Keratinocyte (primary cell): Measurements from ENCODE around the gene ABCB9. TPM values are rescaled to one million over a fixed set of nuclear protein-coding genes. Genes with fewer than 3 reads are reported as not detected.
"Not testable (repeated sequence)": the region's sequence is repeated elsewhere in the genome, so short reads cannot be mapped to it uniquely, and the experiment has no call there.

Source experiments
- DNase-seq: peaks from one replicate; pipeline ENCODE4 v3.0.0-alpha.2; 2011; ENCODE audit warnings: low read depth, missing footprints, low spot score
- FAIRE-seq: peaks from 2 replicates; lab custom pipeline; 2011; peaks lifted over from hg19 to GRCh38; lab: Jason Lieb, UNC
- H2AFZ ChIP-seq: 2 replicates; pipeline ENCODE4 v1.6.0; 2012; ENCODE audit warnings: low read length, control low read depth, inconsistent platforms; ENCODE audit not compliant: control insufficient read depth
- H3K27ac ChIP-seq: 2 replicates; pipeline ENCODE4 v1.5.1; 2011; ENCODE audit warnings: low read length; ENCODE audit not compliant: control insufficient read depth, insufficient read depth
- H3K27me3 ChIP-seq: 3 replicates; pipeline ENCODE4 v1.6.0; 2011; ENCODE audit warnings: low read length; ENCODE audit not compliant: control insufficient read depth, insufficient read depth; ENCODE audit errors: extremely low read depth
- H3K36me3 ChIP-seq, 2 experiments: 2 replicates in 1 of 2; 3 replicates in 1 of 2; pipeline ENCODE4 v1.5.1; 2011; ENCODE audit warnings: low read length in 2 of 2, mild to moderate bottlenecking in 1 of 2; ENCODE audit not compliant: control insufficient read depth in 2 of 2, insufficient read depth in 2 of 2; ENCODE audit errors: extremely low read depth in 1 of 2
- H3K4me1 ChIP-seq: 3 replicates; pipeline ENCODE4 v1.5.1; 2011; ENCODE audit warnings: low read length; ENCODE audit not compliant: control insufficient read depth, insufficient read depth; ENCODE audit errors: extremely low read depth
- H3K4me2 ChIP-seq: 3 replicates; pipeline ENCODE4 v1.6.0; 2011; ENCODE audit warnings: low read depth, low read length; ENCODE audit not compliant: control insufficient read depth, insufficient read depth; ENCODE audit errors: extremely low read depth
- H3K4me3 ChIP-seq, 3 experiments: fragments of 200-600 bp in 1 of 3; sonication (generic) in 1 of 3; 2 replicates in 2 of 3; 3 replicates in 1 of 3; pipeline ENCODE4 v1.5.1; 2011 to 2016; ENCODE audit warnings: low read length in 3 of 3, mild to moderate bottlenecking in 3 of 3, control low read depth in 2 of 3, inconsistent platforms in 1 of 3, low read depth in 1 of 3, mixed read lengths in 1 of 3, mixed run types in 1 of 3, moderate library complexity in 1 of 3; ENCODE audit not compliant: control insufficient read depth in 2 of 3, insufficient read depth in 2 of 3; ENCODE audit errors: extremely low read depth in 1 of 3
- H3K79me2 ChIP-seq: 2 replicates; pipeline ENCODE4 v1.6.0; 2012; ENCODE audit warnings: low read length; ENCODE audit not compliant: control insufficient read depth, insufficient read depth
- H3K9ac ChIP-seq: 3 replicates; pipeline ENCODE4 v1.6.0; 2011; ENCODE audit warnings: low read length; ENCODE audit not compliant: control insufficient read depth, insufficient read depth; ENCODE audit errors: extremely low read depth
- H3K9me1 ChIP-seq: 3 replicates; pipeline ENCODE4 v1.6.0; 2011; ENCODE audit warnings: low read length; ENCODE audit not compliant: control insufficient read depth, insufficient read depth; ENCODE audit errors: extremely low read depth
- H3K9me3 ChIP-seq: 2 replicates; pipeline ENCODE4 v1.5.1; 2012; ENCODE audit warnings: low read depth, low read length; ENCODE audit not compliant: control insufficient read depth
- H4K20me1 ChIP-seq: 3 replicates; pipeline ENCODE4 v1.6.0; 2011; ENCODE audit warnings: low read length; ENCODE audit not compliant: control insufficient read depth, insufficient read depth; ENCODE audit errors: extremely low read depth
- EZH2 ChIP-seq: IDR thresholded peaks from one replicate; pipeline ENCODE4 v1.6.1; 2012; ENCODE audit warnings: inconsistent platforms, mild to moderate bottlenecking, low read length, moderate library complexity
- dilution Hi-C: fragments of 300-500 bp; cut with MboI; formaldehyde crosslinking; loops from one replicate; pipeline ENCODE4 v1.7.0; 2020; ENCODE audit warnings: low sequenced_read_pairs; ENCODE audit not compliant: extremely low pct_ligation_motif_present
- polyA plus RNA-seq, 5 experiments: library from polyadenylated mRNA; depleted of rRNA in 3 of 5; stranded (reverse) in 3 of 5; stranded (forward) in 1 of 5; unstranded in 1 of 5; fragments of >200 nt; gene quantifications; 1 replicate in 1 of 5; 2 replicates in 3 of 5; 3 replicates in 1 of 5; pipeline versions ENCODE4 v1.2.1 to v1.2.3, GENCODE V29; 2011 to 2012; ENCODE audit warnings: missing spikeins in 2 of 5, low read depth in 1 of 5, low replicate concordance in 1 of 5
- TF ChIP-seq, protein P1 (sequence below), 3 experiments: IDR thresholded peaks in 1 of 3; conservative IDR thresholded peaks in 1 of 3; optimal IDR thresholded peaks in 1 of 3; 2 replicates in 2 of 3; 3 replicates in 1 of 3; pipeline versions ENCODE3 to v1.5.1; 2011; ENCODE audit warnings: low read length in 3 of 3, mild to moderate bottlenecking in 3 of 3, moderate library complexity in 2 of 3, control low read depth in 1 of 3, inconsistent platforms in 1 of 3; ENCODE audit not compliant: insufficient read depth in 2 of 3; ENCODE audit errors: extremely low read depth in 1 of 3

ABCB9 gene
- polyA plus RNA-seq, 1 donor (not counting 4 experiments of a cell fraction or from before 2014, with no cell fraction given), result 4.0 TPM

DNA sequence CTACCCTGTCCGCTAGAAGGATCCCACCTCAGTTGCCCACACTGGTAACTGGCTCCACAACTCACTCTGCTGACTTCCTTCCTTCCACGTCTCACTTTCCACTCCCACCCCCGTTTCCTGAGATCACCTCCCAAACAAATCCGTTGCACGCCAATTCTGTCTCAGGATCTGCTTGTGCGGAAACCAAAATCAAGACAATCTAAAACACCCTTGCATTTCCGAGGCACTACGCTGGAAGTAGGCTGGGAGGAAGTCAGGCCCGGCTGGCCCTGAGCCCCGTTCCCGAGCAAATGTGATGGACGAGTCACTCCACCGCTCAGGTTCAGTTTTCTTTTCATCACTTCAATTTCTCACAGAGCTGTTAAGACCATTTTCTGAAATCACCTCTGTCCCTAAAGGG is 23.1 kb downstream of the ABCB9 start:
- Histone ChIP-seq H3K4me1 (peaks cover 34% of the 10 kb centered on the region), H3K79me2 (no peaks in the 10 kb centered on the region), H4K20me1 (no peaks in the 10 kb centered on the region), H3K4me2 (no peak overlapping the region), H3K9me1 (no peaks in the 10 kb centered on the region), H3K27ac (no peak overlapping the region), H3K9ac (no peak overlapping the region), H3K9me3 (no peaks in the 10 kb centered on the region), H3K27me3 (no peaks in the 10 kb centered on the region), H3K36me3 (peaks cover 0 to 1% of the 10 kb centered on the region in 2 experiments), H2AFZ (no peak overlapping the region), H3K4me3 (no peak overlapping the region)
- DNase-seq (no peak), FAIRE-seq (no peak)
- dilution Hi-C loops, result no loop called here
- TF ChIP-seq EZH2, result no peak
- TF ChIP-seq, protein P1, sequence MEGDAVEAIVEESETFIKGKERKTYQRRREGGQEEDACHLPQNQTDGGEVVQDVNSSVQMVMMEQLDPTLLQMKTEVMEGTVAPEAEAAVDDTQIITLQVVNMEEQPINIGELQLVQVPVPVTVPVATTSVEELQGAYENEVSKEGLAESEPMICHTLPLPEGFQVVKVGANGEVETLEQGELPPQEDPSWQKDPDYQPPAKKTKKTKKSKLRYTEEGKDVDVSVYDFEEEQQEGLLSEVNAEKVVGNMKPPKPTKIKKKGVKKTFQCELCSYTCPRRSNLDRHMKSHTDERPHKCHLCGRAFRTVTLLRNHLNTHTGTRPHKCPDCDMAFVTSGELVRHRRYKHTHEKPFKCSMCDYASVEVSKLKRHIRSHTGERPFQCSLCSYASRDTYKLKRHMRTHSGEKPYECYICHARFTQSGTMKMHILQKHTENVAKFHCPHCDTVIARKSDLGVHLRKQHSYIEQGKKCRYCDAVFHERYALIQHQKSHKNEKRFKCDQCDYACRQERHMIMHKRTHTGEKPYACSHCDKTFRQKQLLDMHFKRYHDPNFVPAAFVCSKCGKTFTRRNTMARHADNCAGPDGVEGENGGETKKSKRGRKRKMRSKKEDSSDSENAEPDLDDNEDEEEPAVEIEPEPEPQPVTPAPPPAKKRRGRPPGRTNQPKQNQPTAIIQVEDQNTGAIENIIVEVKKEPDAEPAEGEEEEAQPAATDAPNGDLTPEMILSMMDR (optimal IDR thresholded peaks at IDR 0.05 in 1 of 3, IDR thresholded peaks at IDR 0.05 in 1 of 3, conservative IDR thresholded peaks at IDR 0.05 in 1 of 3; ENCODE audit: extremely low read depth in 1 of 3, insufficient read depth in 2 of 3, low read length in 3 of 3), result no peak

- no peaks in the 10 kb centered on the region for H4K20me1 ChIP-seq
- H3K4me3 ChIP-seq, result no peak overlapping the region
- H3K27ac ChIP-seq, result no peak overlapping the region
- TF ChIP-seq, protein P1 (optimal IDR thresholded peaks at IDR 0.05 in 1 of 3, IDR thresholded peaks at IDR 0.05 in 1 of 3, conservative IDR thresholded peaks at IDR 0.05 in 1 of 3; ENCODE audit: extremely low read depth in 1 of 3, insufficient read depth in 2 of 3, low read length in 3 of 3), result no peak
- TF ChIP-seq EZH2, result no peak
- no peaks in the 10 kb centered on the region for H3K79me2 ChIP-seq
- no peak overlapping the region for H2AFZ ChIP-seq
- no peaks in the 10 kb centered on the region for H3K27me3 ChIP-seq
- FAIRE-seq, result no peak
- no peak overlapping the region for H3K4me2 ChIP-seq
- H3K9ac ChIP-seq, result no peak overlapping the region
- H3K36me3 ChIP-seq, result peaks cover 0 to 1% of the 10 kb centered on the region in 2 experiments
- H3K9me3 ChIP-seq, result no peaks in the 10 kb centered on the region
- DNase-seq, result no peak
- peaks cover 32% of the 10 kb centered on the region for H3K4me1 ChIP-seq
- no peaks in the 10 kb centered on the region for H3K9me1 ChIP-seq
- dilution Hi-C loops, result no loop called here
These were observed 23.6 kb downstream of the ABCB9 start for GRCh38 chr12:122942637-122943036.

DNA sequence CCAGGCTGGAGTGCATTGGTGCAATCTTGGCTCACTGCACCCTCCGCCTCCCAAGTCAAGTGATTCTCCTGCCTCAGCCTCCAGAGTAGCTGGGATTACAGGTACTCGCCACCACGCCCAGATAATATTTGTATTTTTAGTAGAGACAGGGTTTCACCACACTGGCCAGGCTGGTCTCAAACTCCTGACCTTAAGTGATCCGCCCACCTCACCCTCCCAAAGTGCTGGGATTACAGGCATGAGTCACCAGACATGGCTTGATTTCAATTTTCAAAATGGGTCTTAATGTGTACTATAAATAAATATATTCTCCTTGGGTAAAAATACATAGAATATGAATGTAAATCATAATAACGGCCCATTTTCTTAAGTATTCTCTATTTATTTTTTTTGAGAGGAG is 24.9 kb downstream of the ABCB9 start:
- FAIRE-seq, H3K36me3 ChIP-seq, H3K9me1 ChIP-seq, H3K27ac ChIP-seq, H3K79me2 ChIP-seq, DNase-seq, H4K20me1 ChIP-seq, H3K4me2 ChIP-seq, H3K27me3 ChIP-seq, dilution Hi-C loops, H3K9me3 ChIP-seq, H2AFZ ChIP-seq, H3K9ac ChIP-seq, H3K4me3 ChIP-seq: not testable (repeated sequence)
- H3K4me1 ChIP-seq, result peaks cover 22% of the 10 kb centered on the region
